Rectal smooth muscle tissue (tissue), 1 donor: ENCODE results near the gene TGFBRAP1.
"Not testable (repeated sequence)": the region's sequence is repeated elsewhere in the genome, so short reads cannot be mapped to it uniquely, and the experiment has no call there.

Experiments
- H3K27ac ChIP-seq: one replicate; pipeline ENCODE4 v1.7.0; 2013; ENCODE audit warnings: low read depth, low read length, inconsistent platforms
- H3K27me3 ChIP-seq: one replicate; pipeline ENCODE4 v1.7.0; 2013; ENCODE audit warnings: low read length; ENCODE audit not compliant: control insufficient read depth, insufficient read depth
- H3K36me3 ChIP-seq: one replicate; pipeline ENCODE4 v1.7.0; 2013; ENCODE audit warnings: low read length; ENCODE audit not compliant: control insufficient read depth, insufficient read depth
- H3K4me1 ChIP-seq: one replicate; pipeline ENCODE4 v1.7.0; 2013; ENCODE audit warnings: low read length; ENCODE audit not compliant: control insufficient read depth, insufficient read depth
- H3K4me3 ChIP-seq: one replicate; pipeline ENCODE4 v1.7.0; 2013; ENCODE audit warnings: low read length
- H3K9ac ChIP-seq: one replicate; pipeline ENCODE4 v1.7.0; 2013; ENCODE audit warnings: low read length

Gene TGFBRAP1

GRCh38 chr2:105337122-105338019, 7.8 kb upstream of the TGFBRAP1 start, which contains the start of gene C2orf49:
TSS of gene C2orf49 (plus strand) at chr2:105337540. CDS start at chr2:105337588, 48 bp downstream.
- H3K27ac ChIP-seq: peak within 1 kb of the TSS; percentile 96
- no peaks in the 10 kb centered on the region for H3K27me3 ChIP-seq
- peaks cover 10% of the 10 kb centered on the region for H3K36me3 ChIP-seq
- H3K4me3 ChIP-seq: peak within 1 kb of the TSS; percentile 94
- peaks cover 16% of the 10 kb centered on the region for H3K4me1 ChIP-seq
- peak within 1 kb of the TSS; percentile 88 for H3K9ac ChIP-seq

GRCh38 chr2:105336786-105337121, 7.2 kb upstream of the TGFBRAP1 start:
- peaks cover 16% of the 10 kb centered on the region for H3K4me1 ChIP-seq
- H3K4me3 ChIP-seq: peak overlapping the region; percentile 94
- peaks cover 6% of the 10 kb centered on the region for H3K36me3 ChIP-seq
- H3K27me3 ChIP-seq: no peaks in the 10 kb centered on the region
- H3K27ac ChIP-seq: peak overlapping the region; percentile 96
- H3K9ac ChIP-seq: peak overlapping the region; percentile 88

GRCh38 chr2:105335469-105335868, 5.9 kb upstream of the TGFBRAP1 start:
- Histone ChIP-seq H3K4me1 (peaks cover 16% of the 10 kb centered on the region), H3K4me3 (no peak overlapping the region), H3K27me3 (no peaks in the 10 kb centered on the region), H3K27ac (no peak overlapping the region), H3K36me3 (no peaks in the 10 kb centered on the region), H3K9ac (no peak overlapping the region)

- Histone ChIP-seq H3K4me3 (no peak overlapping the region), H3K36me3 (no peaks in the 10 kb centered on the region), H3K9ac (no peak overlapping the region), H3K4me1 (peaks cover 16% of the 10 kb centered on the region), H3K27me3 (no peaks in the 10 kb centered on the region), H3K27ac (no peak overlapping the region)
These were observed 4.7 kb upstream of the TGFBRAP1 start for GRCh38 chr2:105334211-105334610.

- Histone ChIP-seq H3K9ac (no peak overlapping the region), H3K4me1 (peaks cover 8% of the 10 kb centered on the region), H3K27ac (no peak overlapping the region), H3K27me3 (no peaks in the 10 kb centered on the region), H3K36me3 (no peaks in the 10 kb centered on the region), H3K4me3 (no peak overlapping the region)
These were observed 1.3 kb upstream of the TGFBRAP1 start for GRCh38 chr2:105330681-105331375.

- H3K27me3 ChIP-seq: no peaks in the 10 kb centered on the region
- H3K9ac ChIP-seq: peak overlapping the region; percentile 84
- no peaks in the 10 kb centered on the region for H3K36me3 ChIP-seq
- peaks cover 8% of the 10 kb centered on the region for H3K4me1 ChIP-seq
- peak overlapping the region; percentile 63 for H3K27ac ChIP-seq
- peak overlapping the region; percentile 74 for H3K4me3 ChIP-seq
These were observed 359 bp downstream of the TGFBRAP1 start for GRCh38 chr2:105329197-105329554.

- H3K36me3 ChIP-seq: no peaks in the 10 kb centered on the region
- H3K27me3 ChIP-seq: no peaks in the 10 kb centered on the region
- H3K4me3 ChIP-seq: peak overlapping the region; percentile 74
- H3K27ac ChIP-seq: peak overlapping the region; percentile 63
- peak overlapping the region; percentile 84 for H3K9ac ChIP-seq
- H3K4me1 ChIP-seq: peaks cover 8% of the 10 kb centered on the region
These were observed 996 bp downstream of the TGFBRAP1 start for GRCh38 chr2:105328281-105329196.

GRCh38 chr2:105327690-105328089, 1.8 kb downstream of the TGFBRAP1 start:
- no peak overlapping the region for H3K9ac ChIP-seq
- H3K27ac ChIP-seq: no peak overlapping the region
- H3K36me3 ChIP-seq: no peaks in the 10 kb centered on the region
- H3K4me1 ChIP-seq: peaks cover 8% of the 10 kb centered on the region
- no peaks in the 10 kb centered on the region for H3K27me3 ChIP-seq
- H3K4me3 ChIP-seq: peak overlapping the region; percentile 16

- not testable (repeated sequence) for H3K4me1 ChIP-seq, H3K36me3 ChIP-seq, H3K9ac ChIP-seq, H3K27me3 ChIP-seq, H3K4me3 ChIP-seq, H3K27ac ChIP-seq
These were observed 2.3 kb downstream of the TGFBRAP1 start for GRCh38 chr2:105327271-105327670.

- H3K4me1 ChIP-seq: peaks cover 11% of the 10 kb centered on the region
- no peak overlapping the region for H3K27ac ChIP-seq
- no peak overlapping the region for H3K9ac ChIP-seq
- H3K27me3 ChIP-seq: no peaks in the 10 kb centered on the region
- no peaks in the 10 kb centered on the region for H3K36me3 ChIP-seq
- H3K4me3 ChIP-seq: no peak overlapping the region
These were observed 4.1 kb downstream of the TGFBRAP1 start for GRCh38 chr2:105325389-105325963.

GRCh38 chr2:105324732-105325131, 4.8 kb downstream of the TGFBRAP1 start:
- no peak overlapping the region for H3K9ac ChIP-seq
- H3K4me3 ChIP-seq: no peak overlapping the region
- H3K36me3 ChIP-seq: no peaks in the 10 kb centered on the region
- no peaks in the 10 kb centered on the region for H3K27me3 ChIP-seq
- H3K4me1 ChIP-seq: peaks cover 11% of the 10 kb centered on the region
- no peak overlapping the region for H3K27ac ChIP-seq

- H3K27me3 ChIP-seq: no peaks in the 10 kb centered on the region
- no peak overlapping the region for H3K4me3 ChIP-seq
- no peak overlapping the region for H3K27ac ChIP-seq
- no peak overlapping the region for H3K9ac ChIP-seq
- peaks cover 10% of the 10 kb centered on the region for H3K4me1 ChIP-seq
- H3K36me3 ChIP-seq: no peaks in the 10 kb centered on the region
These were observed 5.4 kb downstream of the TGFBRAP1 start for GRCh38 chr2:105324101-105324500.
